Sigmoid colon (tissue), 4 donors: ENCODE data around the gene SLCO2A1.

Experiments
- CTCF ChIP-seq, 4 experiments: fragments of 450-650 bp in 3 of 4; fragments of 200-600 bp in 1 of 4; IDR thresholded peaks; one replicate each; pipeline ENCODE4 v1.5.1; 2016 to 2019; ENCODE audit warnings: antibody characterized with exemption in 4 of 4, mild to moderate bottlenecking in 3 of 4, moderate library complexity in 2 of 4
- EP300 ChIP-seq, 4 donors: sonication (generic); formaldehyde crosslinking; IDR thresholded peaks; one replicate each; pipeline ENCODE4 v1.6.1; 2017; ENCODE audit warnings: antibody characterized with exemption in 4 of 4
- POLR2A ChIP-seq, 2 donors: fragments of 450-650 bp; IDR thresholded peaks; one replicate each; pipeline ENCODE4 v1.6.1; 2016; ENCODE audit warnings: antibody characterized with exemption in 2 of 2, mild to moderate bottlenecking in 2 of 2, moderate library complexity in 2 of 2
- POLR2AphosphoS5 ChIP-seq, 4 donors: sonication (generic); formaldehyde crosslinking; IDR thresholded peaks; one replicate each; pipeline ENCODE4 v1.6.1; 2017; ENCODE audit warnings: antibody characterized with exemption in 4 of 4

- no peak for TF ChIP-seq CTCF (IDR thresholded peaks at IDR 0.05)
- no peak for TF ChIP-seq EP300 (IDR thresholded peaks at IDR 0.05)
- TF ChIP-seq POLR2A (IDR thresholded peaks at IDR 0.05) = no peak
- no peak for TF ChIP-seq POLR2AphosphoS5 (IDR thresholded peaks at IDR 0.05)
These were observed 29.6 kb downstream of the SLCO2A1 start for GRCh38 chr3:133999891-134000685.
